H1 (cell line): ENCODE data around the gene P3R3URF. TPM values are rescaled to one million over a fixed set of nuclear protein-coding genes. Genes with fewer than 3 reads are reported as not detected.

ENCODE experiments used
- CTCF ChIA-PET: fragments of 300-600 bp; sonication (Branson Sonifier 250); formaldehyde crosslinking; loops from one replicate; lab custom pipeline; 2021; ENCODE audit not compliant: partially characterized antibody; lab: Charles Lee
- POLR2A ChIA-PET: fragments of 300-600 bp; sonication (Branson Sonifier 250); formaldehyde crosslinking; loops from one replicate; lab custom pipeline; 2021; ENCODE audit warnings: inconsistent platforms; ENCODE audit not compliant: partially characterized antibody; lab: Charles Lee
- DNase-seq, 2 experiments: peaks; one replicate each; pipeline versions ENCODE4 v3.0.0 to v3.0.0-alpha.2; 2010 to 2022; ENCODE audit warnings: low spot score in 2 of 2, low read depth in 1 of 2, mixed read lengths in 1 of 2
- FAIRE-seq: peaks from 2 replicates; lab custom pipeline; 2011; peaks lifted over from hg19 to GRCh38; lab: Jason Lieb, UNC
- H2AFZ ChIP-seq: 2 replicates; pipeline ENCODE4 v1.8.1; 2012; ENCODE audit warnings: low read length, inconsistent platforms
- H2AK5ac ChIP-seq: 2 replicates; pipeline ENCODE4 v1.6.1; 2013; ENCODE audit warnings: low read depth, low read length
- H2BK120ac ChIP-seq: replicated peaks from 2 replicates; pipeline ENCODE3; 2013; ENCODE audit warnings: low read depth, low read length, inconsistent platforms
- H2BK12ac ChIP-seq: 2 replicates; pipeline ENCODE4 v1.6.1; 2013; ENCODE audit warnings: low read depth, low read length
- H2BK15ac ChIP-seq: 2 replicates; pipeline ENCODE4 v1.6.1; 2013; ENCODE audit warnings: low read length
- H2BK20ac ChIP-seq: 2 replicates; pipeline ENCODE4 v1.6.1; 2013; ENCODE audit warnings: low read length
- H2BK5ac ChIP-seq: 2 replicates; pipeline ENCODE4 v1.6.1; 2013; ENCODE audit warnings: low read depth, low read length
- H3K14ac ChIP-seq: 2 replicates; pipeline ENCODE4 v1.6.1; 2013; ENCODE audit warnings: inconsistent platforms; ENCODE audit not compliant: insufficient read length
- H3K18ac ChIP-seq: 2 replicates; pipeline ENCODE4 v1.6.1; 2013; ENCODE audit warnings: low read length; ENCODE audit errors: extremely low read depth
- H3K23ac ChIP-seq: 2 replicates; pipeline ENCODE4 v1.6.1; 2013; ENCODE audit warnings: inconsistent platforms; ENCODE audit not compliant: insufficient read length
- H3K23me2 ChIP-seq: 2 replicates; pipeline ENCODE4 v1.6.1; 2013; ENCODE audit warnings: low read depth, low read length
- H3K27ac ChIP-seq: 2 replicates; pipeline ENCODE4 v1.6.1; 2011; ENCODE audit warnings: low read depth, low read length, inconsistent platforms
- H3K27me3 ChIP-seq, 4 experiments: replicated peaks in 1 of 4; 1 replicate in 1 of 4; 2 replicates in 3 of 4; pipeline versions ENCODE4 v1.6.1 to v1.8.1; 2011 to 2013; ENCODE audit warnings: low read length in 3 of 4, mild to moderate bottlenecking in 3 of 4, inconsistent platforms in 2 of 4, mixed read lengths in 2 of 4, moderate library complexity in 1 of 4; ENCODE audit not compliant: control insufficient read depth in 3 of 4, insufficient read depth in 3 of 4; ENCODE audit errors: extremely low read depth in 1 of 4
- H3K36me3 ChIP-seq, 4 experiments: 2 replicates each; pipeline versions ENCODE4 v1.6.1 to v1.8.1; 2011 to 2013; ENCODE audit warnings: mild to moderate bottlenecking in 4 of 4, low read length in 3 of 4, moderate library complexity in 2 of 4, control low read depth in 1 of 4, inconsistent platforms in 1 of 4; ENCODE audit not compliant: insufficient read depth in 4 of 4, control insufficient read depth in 2 of 4
- H3K4ac ChIP-seq: replicated peaks from 2 replicates; pipeline ENCODE3; 2013; ENCODE audit warnings: low read length, low read depth, mixed read lengths, inconsistent platforms; ENCODE audit not compliant: insufficient read length
- H3K4me1 ChIP-seq, 4 experiments: replicated peaks in 1 of 4; 1 replicate in 1 of 4; 2 replicates in 3 of 4; pipeline versions ENCODE4 v1.6.1 to v1.8.1; 2011 to 2013; ENCODE audit warnings: low read length in 3 of 4, inconsistent platforms in 2 of 4, mixed read lengths in 1 of 4; ENCODE audit not compliant: insufficient read depth in 4 of 4, control insufficient read depth in 3 of 4
- H3K4me2 ChIP-seq, 2 experiments: 2 replicates each; pipeline versions ENCODE4 v1.6.1 to v1.8.1; 2011 to 2013; ENCODE audit warnings: low read depth in 2 of 2, low read length in 2 of 2, control low read depth in 1 of 2, inconsistent platforms in 1 of 2, mild to moderate bottlenecking in 1 of 2; ENCODE audit not compliant: insufficient read depth in 1 of 2
- H3K4me3 ChIP-seq, 4 experiments: fragments of 200-600, 300-600 bp in 1 of 4; sonication (generic), shearing (Covaris generic), sonication (Bioruptor Twin) in 1 of 4; 2 replicates each; pipeline versions ENCODE4 v1.5.1 to v1.8.1; 2011 to 2016; ENCODE audit warnings: low read length in 4 of 4, low read depth in 3 of 4, control low read depth in 2 of 4, inconsistent platforms in 2 of 4, mild to moderate bottlenecking in 2 of 4, mixed read lengths in 1 of 4, moderate library complexity in 1 of 4; ENCODE audit not compliant: insufficient read depth in 2 of 4; ENCODE audit errors: extremely low read depth in 1 of 4
- H3K56ac ChIP-seq: replicated peaks from 2 replicates; pipeline ENCODE3; 2013; ENCODE audit warnings: low read depth, mild to moderate bottlenecking, mixed read lengths, low read length, inconsistent platforms; ENCODE audit not compliant: insufficient read length
- H3K79me1 ChIP-seq: 2 replicates; pipeline ENCODE4 v1.6.1; 2013; ENCODE audit warnings: low read depth, low read length, control low read depth
- H3K79me2 ChIP-seq, 2 experiments: 2 replicates each; pipeline versions ENCODE4 v1.6.1 to v1.8.1; 2012 to 2013; ENCODE audit warnings: low read length in 2 of 2, mild to moderate bottlenecking in 2 of 2, inconsistent platforms in 1 of 2; ENCODE audit not compliant: insufficient read depth in 2 of 2, control insufficient read depth in 1 of 2
- H3K9ac ChIP-seq, 4 experiments: replicated peaks in 1 of 4; 1 replicate in 1 of 4; 2 replicates in 3 of 4; pipeline versions ENCODE4 v1.6.1 to v1.8.1; 2011 to 2013; ENCODE audit warnings: low read depth in 3 of 4, low read length in 3 of 4, control low read depth in 2 of 4, mild to moderate bottlenecking in 2 of 4, moderate library complexity in 2 of 4, inconsistent platforms in 1 of 4; ENCODE audit errors: extremely low read depth in 1 of 4
- H3K9me3 ChIP-seq, 2 experiments: 2 replicates each; pipeline versions ENCODE4 v1.6.1 to v1.8.1; 2012 to 2013; ENCODE audit warnings: mild to moderate bottlenecking in 2 of 2, moderate library complexity in 2 of 2, control low read depth in 1 of 2, inconsistent platforms in 1 of 2, low read depth in 1 of 2, low read length in 1 of 2, mixed read lengths in 1 of 2; ENCODE audit not compliant: insufficient read depth in 2 of 2
- H4K20me1 ChIP-seq, 2 experiments: replicated peaks in 1 of 2; 2 replicates each; pipeline versions ENCODE3 to v1.8.1; 2011 to 2013; ENCODE audit warnings: inconsistent platforms in 2 of 2, low read length in 2 of 2, mild to moderate bottlenecking in 1 of 2; ENCODE audit not compliant: insufficient read depth in 2 of 2, control insufficient read depth in 1 of 2
- H4K5ac ChIP-seq: 2 replicates; pipeline ENCODE4 v1.6.1; 2013; ENCODE audit warnings: low read length, low read depth, mixed read lengths, inconsistent platforms; ENCODE audit not compliant: insufficient read length
- H4K8ac ChIP-seq: 2 replicates; pipeline ENCODE4 v1.8.0; 2013; ENCODE audit warnings: mild to moderate bottlenecking, moderate library complexity, low read length, inconsistent platforms; ENCODE audit not compliant: insufficient read depth; ENCODE audit errors: extremely low read depth
- H4K91ac ChIP-seq: replicated peaks from 2 replicates; pipeline ENCODE3; 2013; ENCODE audit warnings: low read length, mixed read lengths, inconsistent platforms; ENCODE audit not compliant: insufficient read length
- E2F6 ChIP-seq: IDR thresholded peaks from 2 replicates; pipeline ENCODE4 v1.6.1; 2012; ENCODE audit warnings: inconsistent platforms
- KDM4A ChIP-seq: IDR thresholded peaks from one replicate; pipeline ENCODE4 v1.7.1; 2012; ENCODE audit warnings: low read depth, mild to moderate bottlenecking, moderate library complexity, low read length, inconsistent platforms; ENCODE audit not compliant: severe bottlenecking
- MAX ChIP-seq: IDR thresholded peaks from 2 replicates; pipeline ENCODE4 v1.6.1; 2012; ENCODE audit warnings: inconsistent platforms
- RXRA ChIP-seq: IDR thresholded peaks from 2 replicates; pipeline ENCODE4 v1.6.1; 2011; ENCODE audit warnings: low read depth, mild to moderate bottlenecking, low read length, moderate library complexity; ENCODE audit not compliant: insufficient read depth
- SP1 ChIP-seq: IDR thresholded peaks from 2 replicates; pipeline ENCODE4 v1.6.1; 2011; ENCODE audit warnings: low read depth, low read length
- SRF ChIP-seq: IDR thresholded peaks from 2 replicates; pipeline ENCODE4 v1.6.1; 2011; ENCODE audit warnings: mild to moderate bottlenecking, low read depth, low read length, moderate library complexity
- TAF7 ChIP-seq: optimal IDR thresholded peaks from 2 replicates; pipeline ENCODE3; 2011; ENCODE audit warnings: low read depth, mild to moderate bottlenecking, inconsistent platforms, low read length, moderate library complexity, borderline replicate concordance
- ZNF274 ChIP-seq: IDR thresholded peaks from 2 replicates; pipeline ENCODE4 v1.7.0; 2012; ENCODE audit warnings: low read length, borderline replicate concordance; ENCODE audit errors: extremely low read depth
- WGBS, 2 experiments: shearing (Covaris generic) in 1 of 2; methylation state at CpG; one replicate each; pipeline versions ENCODE4 v1.1.6 to v1.1.7; 2013 to 2015; ENCODE audit warnings: low lambda C conversion rate in 2 of 2, mixed read lengths in 2 of 2, inconsistent platforms in 1 of 2, low coverage in 1 of 2, missing lambda C conversion rate in 1 of 2; ENCODE audit not compliant: insufficient replicate concordance in 2 of 2, insufficient coverage in 1 of 2, insufficient read length in 1 of 2; ENCODE audit errors: extremely low coverage in 1 of 2, missing lambda C conversion rate in 1 of 2; 5-methylcytosine and 5-hydroxymethylcytosine counted together
- polyA plus RNA-seq, 7 experiments: library from polyadenylated mRNA; depleted of rRNA in 3 of 7; stranded (reverse) in 5 of 7; unstranded in 2 of 7; fragments of >200 nt in 5 of 7; fragments of 200-250 nt in 2 of 7; gene quantifications; 1 replicate in 5 of 7; 2 replicates in 1 of 7; 4 replicates in 1 of 7; pipeline versions ENCODE4 v1.2.1 to v1.2.3, GENCODE V29; 2011 to 2013; ENCODE audit warnings: missing spikeins in 2 of 7, mixed read lengths in 2 of 7
- total RNA-seq: library from RNA; stranded (reverse); fragmentation: NEBNext Ultra II Directional; extraction: Animal tissue kit (Norgen Biotek cat#: 25700); gene quantifications from 2 replicates; pipeline ENCODE4 v1.2.1, GENCODE V29; 2021

Gene P3R3URF
- total and polyA plus RNA-seq, 2 of the 8 experiments (the other 6 are each of a cell fraction or from before 2014, with no cell fraction given): not detected

- Histone ChIP-seq H2BK15ac (peak overlapping the region; percentile 92; the same call in 1 of the 2 replicates), H2BK20ac (peak overlapping the region; percentile 72; the same call in 1 of the 2 replicates), H2BK5ac (peak overlapping the region; percentile 44; the same call in 1 of the 2 replicates), H3K79me2 (no peaks in the 10 kb centered on the region), H3K9ac (no peak overlapping the region; a peak in 1 of 7 replicates), H3K4me2 (peak overlapping the region; percentile 56 to 73), H3K4me1 (peaks cover 0 to 20% (median 7%) of the 10 kb centered on the region in 4 experiments; a peak in 5 of 7 replicates), H3K36me3 (no peaks in the 10 kb centered on the region), H3K56ac (no peak overlapping the region), H3K23me2 (no peaks in the 10 kb centered on the region; the same call in 1 of the 2 replicates), H2BK120ac (peak overlapping the region; percentile 38), H4K5ac (peak overlapping the region; percentile 21), H4K8ac (peak overlapping the region; percentile 40; the same call in 1 of the 2 replicates), H3K9me3 (no peaks in the 10 kb centered on the region), H3K27me3 (peaks cover 0 to 14% (median 9%) of the 10 kb centered on the region in 4 experiments; a peak in 5 of 7 replicates), H2AK5ac (no peak overlapping the region), H3K4me3 (peak overlapping the region; percentile 6 to 51 (median 20); a peak in 5 of 8 replicates), H3K23ac (no peak overlapping the region), H3K4ac (no peak overlapping the region), H3K79me1 (no peaks in the 10 kb centered on the region), H4K91ac (peak overlapping the region; percentile 45), H3K18ac (peak overlapping the region; percentile 71), H2AFZ (peak overlapping the region; percentile 93), H4K20me1 (no peaks in the 10 kb centered on the region), H2BK12ac (peak overlapping the region; percentile 94; the same call in 1 of the 2 replicates), H3K27ac (no peak overlapping the region), H3K14ac (no peak overlapping the region)
- TF ChIP-seq E2F6: no peak
- no peak for TF ChIP-seq ZNF274
- no peak for TF ChIP-seq RXRA
- TF ChIP-seq SP1: no peak
- no peak for TF ChIP-seq SRF
- TF ChIP-seq KDM4A: peak; percentile 28
- 0 out of 2 replicates have a peak, but pooled peaks have one; percentile 1 for TF ChIP-seq MAX
- no peak for TF ChIP-seq TAF7
- ChIA-PET POLR2A (interaction anchor here (1.0 to 2.9 kb wide), 3 partner anchors 15 to 36 kb away, joined by 3 to 8 read pairs (median 3); partner anchors contain the start of gene PIK3R3), CTCF (interaction anchor here (0.5 to 8.7 kb wide), 7 partner anchors 10 to 130 kb away, joined by 3 to 67 read pairs (median 6); no protein-coding TSS in a partner anchor)
- WGBS, 2 experiments: 34% methylated on average over 46 of the region's 47 CpGs; no CpG with 5 or more reads in 1 of the 2 experiments
- DNase-seq: peak in 1 of 2 experiments; percentile 70
- FAIRE-seq: no peak
Observed at GRCh38 chr1:46166521-46167462, 9.5 kb downstream of the P3R3URF start.
